Type B pancreatic cell (in vitro differentiated cells): ENCODE data around the gene DUSP18. TPM values are rescaled to one million over a fixed set of nuclear protein-coding genes. Genes with fewer than 3 reads are reported as not detected.
"Not testable (repeated sequence)": the region's sequence is repeated elsewhere in the genome, so short reads cannot be mapped to it uniquely, and the experiment has no call there.

ENCODE experiments used
- DNase-seq: peaks from one replicate; pipeline ENCODE4 v3.0.0; 2021; ENCODE audit warnings: mixed read lengths; ENCODE audit not compliant: unreplicated experiment; ENCODE audit errors: extremely low spot score
- H3K27ac Mint-ChIP-seq: 2 replicates; pipeline ENCODE4 v1.8.0; 2021; ENCODE audit warnings: mild to moderate bottlenecking, mixed read lengths
- H3K27me3 Mint-ChIP-seq: 2 replicates; pipeline ENCODE4 v1.8.0; 2021; ENCODE audit warnings: mixed read lengths
- H3K36me3 Mint-ChIP-seq: 2 replicates; pipeline ENCODE4 v1.8.0; 2021; ENCODE audit warnings: mixed read lengths
- H3K4me1 Mint-ChIP-seq: one replicate; pipeline ENCODE4 v1.8.0; 2021; ENCODE audit warnings: mixed read lengths; ENCODE audit not compliant: unreplicated experiment
- H3K4me3 Mint-ChIP-seq: 2 replicates; pipeline ENCODE4 v1.8.0; 2021; ENCODE audit warnings: mild to moderate bottlenecking, mixed read lengths
- H3K9me3 Mint-ChIP-seq: 2 replicates; pipeline ENCODE4 v1.8.0; 2021; ENCODE audit warnings: mixed read lengths
- total RNA-seq: library from RNA; stranded (reverse); gene quantifications from 2 replicates; pipeline ENCODE4 v1.2.1, GENCODE V29; 2021; ENCODE audit warnings: low replicate concordance
- TF ChIP-seq, protein P1 (sequence below): fragments of 200-600 bp; sonication (generic); conservative IDR thresholded peaks from 2 replicates; pipeline ENCODE4 v1.5.0; 2021; ENCODE audit warnings: antibody characterized with exemption, mild to moderate bottlenecking

The DUSP18 gene
- total RNA-seq, 1 donor from 2014 or later, result 12.4 TPM

DNA sequence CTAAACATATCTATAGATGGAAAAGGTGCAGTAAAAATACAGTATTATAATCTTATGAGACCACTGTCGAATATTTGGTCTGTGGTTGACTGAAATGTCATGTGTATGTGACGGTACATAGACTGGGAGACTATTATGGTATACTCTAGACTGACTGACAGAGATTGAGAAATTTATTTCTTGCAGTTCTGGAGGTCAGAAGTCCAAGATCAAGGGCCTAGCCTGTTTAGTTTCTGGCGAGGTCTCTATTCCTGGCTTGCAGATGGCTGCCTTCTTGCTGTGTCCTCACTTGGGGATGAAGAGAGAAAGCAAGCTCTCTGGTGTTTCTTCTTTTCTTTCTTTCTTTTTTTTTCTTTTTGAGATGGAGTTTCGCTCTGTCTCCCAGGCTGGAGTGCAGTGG lies 19.7 kb upstream of the DUSP18 start:
- DNase-seq, result no peak
- no peak overlapping the region for H3K4me3 Mint-ChIP-seq
- H3K27me3 Mint-ChIP-seq, result no peaks in the 10 kb centered on the region
- no peaks in the 10 kb centered on the region for H3K36me3 Mint-ChIP-seq
- TF ChIP-seq, protein P1, sequence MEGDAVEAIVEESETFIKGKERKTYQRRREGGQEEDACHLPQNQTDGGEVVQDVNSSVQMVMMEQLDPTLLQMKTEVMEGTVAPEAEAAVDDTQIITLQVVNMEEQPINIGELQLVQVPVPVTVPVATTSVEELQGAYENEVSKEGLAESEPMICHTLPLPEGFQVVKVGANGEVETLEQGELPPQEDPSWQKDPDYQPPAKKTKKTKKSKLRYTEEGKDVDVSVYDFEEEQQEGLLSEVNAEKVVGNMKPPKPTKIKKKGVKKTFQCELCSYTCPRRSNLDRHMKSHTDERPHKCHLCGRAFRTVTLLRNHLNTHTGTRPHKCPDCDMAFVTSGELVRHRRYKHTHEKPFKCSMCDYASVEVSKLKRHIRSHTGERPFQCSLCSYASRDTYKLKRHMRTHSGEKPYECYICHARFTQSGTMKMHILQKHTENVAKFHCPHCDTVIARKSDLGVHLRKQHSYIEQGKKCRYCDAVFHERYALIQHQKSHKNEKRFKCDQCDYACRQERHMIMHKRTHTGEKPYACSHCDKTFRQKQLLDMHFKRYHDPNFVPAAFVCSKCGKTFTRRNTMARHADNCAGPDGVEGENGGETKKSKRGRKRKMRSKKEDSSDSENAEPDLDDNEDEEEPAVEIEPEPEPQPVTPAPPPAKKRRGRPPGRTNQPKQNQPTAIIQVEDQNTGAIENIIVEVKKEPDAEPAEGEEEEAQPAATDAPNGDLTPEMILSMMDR, result no peak
- no peaks in the 10 kb centered on the region for H3K9me3 Mint-ChIP-seq
- no peak overlapping the region for H3K27ac Mint-ChIP-seq
- peaks cover 5% of the 10 kb centered on the region for H3K4me1 Mint-ChIP-seq

DNA sequence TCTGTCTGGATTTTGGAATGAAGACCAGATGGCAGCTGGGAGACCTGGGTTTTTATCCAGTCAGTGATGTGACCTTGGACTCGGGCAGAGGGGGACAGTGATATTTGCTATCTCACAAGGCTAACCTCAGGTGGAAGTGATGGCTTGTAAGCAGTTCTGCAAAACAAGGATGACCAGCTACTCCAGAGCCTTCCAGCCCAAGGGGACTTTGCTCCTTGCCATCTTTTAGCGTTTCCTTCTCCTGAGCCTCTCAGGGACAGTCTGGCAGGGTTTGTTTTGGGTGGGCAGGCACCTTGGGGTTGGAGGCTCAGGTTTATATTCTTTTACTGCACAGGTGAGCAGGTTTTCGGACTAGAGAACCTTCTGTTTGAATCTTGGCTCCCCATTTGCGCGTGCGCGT lies 17.5 kb upstream of the DUSP18 start:
- H3K4me3 Mint-ChIP-seq, result no peak overlapping the region
- peaks cover 6% of the 10 kb centered on the region for H3K4me1 Mint-ChIP-seq
- no peaks in the 10 kb centered on the region for H3K27me3 Mint-ChIP-seq
- no peaks in the 10 kb centered on the region for H3K9me3 Mint-ChIP-seq
- TF ChIP-seq, protein P1, result no peak
- H3K36me3 Mint-ChIP-seq, result no peaks in the 10 kb centered on the region
- no peak for DNase-seq
- no peak overlapping the region for H3K27ac Mint-ChIP-seq

DNA sequence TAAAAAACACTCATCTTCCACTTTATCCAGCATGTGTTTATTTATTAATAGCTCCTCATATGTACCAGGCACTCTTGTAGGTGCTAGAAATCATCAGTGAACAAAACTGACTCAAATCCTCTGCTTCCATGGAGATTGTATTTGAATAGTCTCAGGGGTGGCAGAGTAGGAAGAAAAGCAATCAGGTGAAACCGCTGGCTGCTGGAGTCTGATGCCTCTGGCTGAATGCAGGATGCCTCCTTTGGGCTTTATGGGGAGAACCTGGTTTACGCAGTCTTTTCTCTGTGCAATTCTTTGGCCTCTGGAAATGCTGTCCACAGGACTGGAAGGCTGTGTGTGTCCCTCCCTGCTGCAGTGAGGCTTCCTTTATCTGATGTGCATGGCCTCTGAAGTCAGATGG lies 14.2 kb upstream of the DUSP18 start:
- TF ChIP-seq, protein P1, result no peak
- no peak overlapping the region for H3K27ac Mint-ChIP-seq
- no peaks in the 10 kb centered on the region for H3K9me3 Mint-ChIP-seq

DNA sequence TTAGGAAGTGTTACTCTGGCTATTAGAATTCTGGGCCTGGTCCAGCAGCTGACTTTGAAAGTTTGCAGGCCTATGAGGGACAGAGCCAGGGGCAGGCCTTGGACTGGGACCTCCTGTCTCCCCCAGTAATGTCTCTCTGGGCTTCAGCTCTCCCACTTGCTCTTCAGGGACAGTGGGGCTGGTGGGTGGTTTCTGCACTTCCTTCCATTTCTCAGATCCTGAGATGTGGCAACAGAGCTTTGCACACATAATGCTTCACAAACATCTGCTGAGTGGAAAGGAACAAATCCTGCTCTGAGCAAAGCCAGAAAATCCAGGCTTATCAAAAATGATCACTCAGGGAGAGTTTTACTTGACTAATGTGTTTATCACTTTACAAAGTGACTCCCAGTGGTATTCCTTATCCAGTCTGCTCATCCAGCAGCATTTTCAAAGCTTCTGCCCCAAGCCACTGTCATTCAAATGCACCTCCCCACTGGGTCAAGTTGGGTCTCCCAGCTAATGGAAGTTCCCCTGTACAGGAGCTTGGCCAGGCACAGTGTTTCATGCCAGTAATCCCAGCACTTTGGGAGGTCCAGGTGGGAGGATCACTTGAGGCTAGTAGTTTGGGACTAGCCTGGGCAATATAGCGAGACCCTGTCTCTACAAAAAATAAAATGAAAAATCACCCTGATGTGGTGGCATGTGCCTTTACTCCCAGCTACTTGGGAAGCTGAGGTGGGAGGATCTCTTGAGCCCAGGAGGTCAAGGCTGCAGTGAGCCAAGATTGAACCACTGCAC lies 13.5 kb upstream of the DUSP18 start:
- Mint-ChIP-seq H3K9me3 (no peaks in the 10 kb centered on the region), H3K27ac (no peak overlapping the region), H3K4me3 (no peak overlapping the region), H3K36me3 (no peaks in the 10 kb centered on the region), H3K4me1 (peaks cover 21% of the 10 kb centered on the region), H3K27me3 (peaks cover 19% of the 10 kb centered on the region)
- no peak for DNase-seq
- TF ChIP-seq, protein P1, result no peak

More for the DNA sequence above, 14.2 kb upstream of the DUSP18 start:
- Mint-ChIP-seq H3K4me1 (peaks cover 21% of the 10 kb centered on the region), H3K36me3 (no peaks in the 10 kb centered on the region), H3K27me3 (peaks cover 14% of the 10 kb centered on the region), H3K4me3 (no peak overlapping the region)
- no peak for DNase-seq

DNA sequence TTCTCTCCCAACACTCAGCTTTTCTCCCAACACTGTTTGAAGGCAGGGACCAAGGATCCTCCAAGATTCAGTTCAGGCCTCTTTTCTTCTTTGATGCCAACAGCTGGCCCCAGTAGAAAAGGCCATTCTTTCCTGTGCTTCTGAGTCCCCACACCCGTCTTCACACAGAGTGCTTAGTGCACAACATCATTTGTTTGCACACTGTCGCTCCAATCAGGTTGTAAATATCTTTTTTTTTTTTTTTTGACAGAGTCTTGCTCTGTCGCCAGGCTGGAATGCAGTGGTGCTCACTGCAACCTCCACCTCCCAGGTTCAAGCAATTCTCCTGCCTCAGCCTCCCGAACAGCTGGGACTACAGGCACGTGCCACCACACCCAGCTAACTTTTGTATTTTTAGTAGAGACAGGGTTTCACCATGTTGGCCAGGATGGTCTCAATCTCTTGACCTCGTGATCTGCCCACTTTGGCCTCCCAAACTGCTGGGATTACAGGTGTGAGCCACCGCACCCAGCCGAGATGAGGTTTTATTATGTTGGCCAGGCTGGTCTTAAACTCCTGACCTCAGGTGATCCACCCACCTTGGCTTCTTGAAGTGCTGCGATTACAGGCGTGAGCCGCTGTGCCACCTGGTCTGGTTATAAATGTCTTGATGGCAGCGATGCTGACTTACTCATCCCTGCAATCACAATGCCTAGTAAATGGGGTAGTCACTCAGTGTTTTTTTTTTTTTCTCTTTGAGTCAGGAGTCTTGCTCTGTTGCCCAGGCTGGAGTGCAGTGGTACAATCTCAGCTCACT lies 12.4 kb upstream of the DUSP18 start:
- peaks cover 21% of the 10 kb centered on the region for H3K4me1 Mint-ChIP-seq
- H3K4me3 Mint-ChIP-seq, H3K36me3 Mint-ChIP-seq, DNase-seq, H3K9me3 Mint-ChIP-seq, H3K27ac Mint-ChIP-seq: not testable (repeated sequence)
- H3K27me3 Mint-ChIP-seq, result peaks cover 20% of the 10 kb centered on the region

DNA sequence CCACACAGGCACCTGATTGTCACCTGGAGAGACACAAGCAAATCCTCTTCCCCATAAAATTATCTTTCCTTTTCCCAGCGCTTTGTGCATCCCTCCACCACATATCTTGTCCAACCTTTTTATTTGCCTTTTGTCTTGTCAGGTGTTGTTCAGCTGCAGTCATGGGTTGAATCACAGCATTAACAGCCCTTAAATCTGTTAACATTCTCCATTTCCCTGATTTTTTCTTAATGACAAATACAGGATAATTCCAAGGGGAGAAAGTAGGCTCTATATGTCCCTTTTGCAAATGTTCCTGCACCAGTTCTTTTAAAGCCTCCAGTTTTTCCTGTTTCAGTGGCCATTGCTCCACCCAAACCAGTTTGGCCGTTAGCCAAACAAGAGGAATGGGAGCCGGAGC lies 8.9 kb upstream of the DUSP18 start:
- not testable (repeated sequence) for H3K27ac Mint-ChIP-seq, DNase-seq, H3K9me3 Mint-ChIP-seq, H3K36me3 Mint-ChIP-seq, H3K4me3 Mint-ChIP-seq
- H3K4me1 Mint-ChIP-seq, result peaks cover 15% of the 10 kb centered on the region
- H3K27me3 Mint-ChIP-seq, result peaks cover 20% of the 10 kb centered on the region
